SK-N-MC (cell line): ENCODE data around the gene EPS15.

Source experiments
- EZH2 ChIP-seq: fragments of 200-600 bp; sonication (generic); IDR thresholded peaks from one replicate; pipeline ENCODE4 v1.6.1; 2017; ENCODE audit warnings: antibody characterized with exemption
- FOXP2 ChIP-seq: optimal IDR thresholded peaks from 2 replicates; pipeline ENCODE3; 2011; ENCODE audit warnings: mild to moderate bottlenecking, moderate library complexity; ENCODE audit not compliant: insufficient read depth; ENCODE audit errors: extremely low read length, control extremely low read depth

DNA sequence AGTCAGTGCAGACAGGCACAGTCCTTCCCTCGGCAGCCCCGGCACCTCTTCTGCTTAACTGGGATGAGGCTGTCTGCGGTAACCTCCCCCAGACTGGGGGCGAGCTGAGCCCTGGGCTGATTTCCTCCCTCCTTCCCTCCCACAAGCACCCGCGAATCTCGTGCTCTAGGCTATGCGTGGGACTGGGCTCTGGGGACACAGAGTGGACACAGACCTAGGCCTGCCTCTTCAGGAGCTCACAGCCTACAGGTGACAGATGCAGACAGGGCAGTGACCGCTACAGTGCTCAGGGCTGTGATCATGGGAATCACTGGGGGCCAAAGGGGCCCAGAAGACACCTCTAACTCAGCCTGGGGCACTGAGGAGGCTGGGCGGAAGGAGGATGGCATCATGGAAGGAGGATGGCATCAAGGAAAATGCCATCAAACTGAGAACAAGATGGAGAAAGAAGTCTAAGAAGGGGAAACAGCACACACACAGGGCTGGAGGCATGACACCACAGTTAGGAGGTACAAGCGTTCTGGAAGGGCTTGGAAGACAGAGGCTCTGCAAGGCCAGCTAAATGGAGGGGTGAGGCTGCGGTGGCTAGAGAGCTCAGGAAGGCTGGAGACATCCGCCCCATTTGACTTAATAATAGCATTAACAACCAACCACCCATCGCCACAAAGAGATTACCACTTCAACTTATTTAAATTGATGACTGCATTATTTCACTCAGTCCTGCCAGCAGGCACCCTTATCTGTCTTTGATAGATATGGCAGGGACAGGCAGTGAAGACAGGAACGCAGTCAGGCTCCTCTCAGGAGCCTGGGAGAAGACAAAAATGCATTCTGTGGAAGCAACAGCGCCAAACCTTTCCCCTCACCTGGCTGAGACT, 192.9 kb downstream of the EPS15 start:
- TF ChIP-seq FOXP2, result no peak
- no peak for TF ChIP-seq EZH2
